ENCODE measurements around the gene HDAC9. TPM values are rescaled to one million over a fixed set of nuclear protein-coding genes. Genes with fewer than 3 reads are reported as not detected.

The HDAC9 gene
- total RNA-seq, 4 donors from 2014 or later, result 1.2 to 8.0 (median 1.6) TPM

DNA sequence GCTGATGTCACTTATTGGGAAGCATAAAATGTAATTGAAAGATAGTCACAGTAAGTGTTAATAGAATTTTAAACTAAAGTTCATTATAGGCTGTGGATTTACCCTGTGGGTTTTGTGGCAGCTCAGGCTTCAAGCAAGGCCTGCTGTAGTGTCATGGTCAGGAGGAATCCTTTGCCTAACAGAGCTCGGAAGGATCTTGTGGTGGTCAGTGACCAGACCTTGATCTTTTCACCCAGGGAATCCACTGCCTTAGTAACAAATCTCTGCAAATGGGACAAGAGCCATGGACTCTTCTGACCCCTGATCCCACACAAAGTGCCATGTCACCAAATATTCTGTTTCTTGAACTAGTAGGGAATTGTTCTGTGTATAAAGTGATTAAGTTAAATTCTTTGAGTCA lies 20.6 kb upstream of the HDAC9 start:
- DNase-seq, result no peak
- H3K27me3 ChIP-seq, result no peaks in the 10 kb centered on the region
- no peak for TF ChIP-seq POLR2A (IDR thresholded peaks at IDR 0.05)
- TF ChIP-seq, protein P1, sequence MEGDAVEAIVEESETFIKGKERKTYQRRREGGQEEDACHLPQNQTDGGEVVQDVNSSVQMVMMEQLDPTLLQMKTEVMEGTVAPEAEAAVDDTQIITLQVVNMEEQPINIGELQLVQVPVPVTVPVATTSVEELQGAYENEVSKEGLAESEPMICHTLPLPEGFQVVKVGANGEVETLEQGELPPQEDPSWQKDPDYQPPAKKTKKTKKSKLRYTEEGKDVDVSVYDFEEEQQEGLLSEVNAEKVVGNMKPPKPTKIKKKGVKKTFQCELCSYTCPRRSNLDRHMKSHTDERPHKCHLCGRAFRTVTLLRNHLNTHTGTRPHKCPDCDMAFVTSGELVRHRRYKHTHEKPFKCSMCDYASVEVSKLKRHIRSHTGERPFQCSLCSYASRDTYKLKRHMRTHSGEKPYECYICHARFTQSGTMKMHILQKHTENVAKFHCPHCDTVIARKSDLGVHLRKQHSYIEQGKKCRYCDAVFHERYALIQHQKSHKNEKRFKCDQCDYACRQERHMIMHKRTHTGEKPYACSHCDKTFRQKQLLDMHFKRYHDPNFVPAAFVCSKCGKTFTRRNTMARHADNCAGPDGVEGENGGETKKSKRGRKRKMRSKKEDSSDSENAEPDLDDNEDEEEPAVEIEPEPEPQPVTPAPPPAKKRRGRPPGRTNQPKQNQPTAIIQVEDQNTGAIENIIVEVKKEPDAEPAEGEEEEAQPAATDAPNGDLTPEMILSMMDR (IDR thresholded peaks at IDR 0.05), result no peak
- no peak overlapping the region for H3K4me3 ChIP-seq
- intact Hi-C loops (cut with DNase I), result no loop called here
- no peaks in the 10 kb centered on the region for H3K4me1 ChIP-seq
- 71 to 89% methylated on average over 1 of the region's 1 CpG for WGBS, 2 donors
- no peak overlapping the region for H3K27ac ChIP-seq
- H3K36me3 ChIP-seq, result no peaks in the 10 kb centered on the region
- H3K9me3 ChIP-seq, result no peaks in the 10 kb centered on the region

DNA sequence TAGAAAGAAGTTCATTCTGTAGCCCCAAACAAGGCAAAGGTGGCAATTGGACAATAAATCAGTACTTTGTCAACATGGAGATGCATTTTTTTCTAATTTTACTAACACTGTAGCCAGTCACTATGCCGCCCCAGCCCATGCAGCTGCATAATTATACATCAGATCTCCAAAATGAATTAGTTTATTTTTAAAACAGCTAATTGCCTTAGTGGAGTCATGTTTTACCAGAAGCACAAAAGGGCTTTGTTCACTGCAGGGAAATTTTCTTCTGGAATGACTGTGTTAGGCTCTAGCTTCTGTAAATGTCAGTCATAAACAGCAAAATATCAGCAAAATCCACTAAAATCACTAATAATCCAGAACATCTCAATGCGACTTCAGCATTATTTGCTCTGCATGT lies 20.1 kb upstream of the HDAC9 start:
- H3K9me3 ChIP-seq, result no peaks in the 10 kb centered on the region
- no peaks in the 10 kb centered on the region for H3K27me3 ChIP-seq
- DNase-seq, result no peak
- TF ChIP-seq POLR2A (IDR thresholded peaks at IDR 0.05), result no peak
- TF ChIP-seq, protein P1 (IDR thresholded peaks at IDR 0.05), result no peak
- 80 to 95% methylated on average over 2 of the region's 2 CpGs for WGBS, 2 donors
- intact Hi-C loops (cut with DNase I), result no loop called here
- no peaks in the 10 kb centered on the region for H3K36me3 ChIP-seq
- H3K27ac ChIP-seq, result no peak overlapping the region
- H3K4me1 ChIP-seq, result no peaks in the 10 kb centered on the region
- no peak overlapping the region for H3K4me3 ChIP-seq

DNA sequence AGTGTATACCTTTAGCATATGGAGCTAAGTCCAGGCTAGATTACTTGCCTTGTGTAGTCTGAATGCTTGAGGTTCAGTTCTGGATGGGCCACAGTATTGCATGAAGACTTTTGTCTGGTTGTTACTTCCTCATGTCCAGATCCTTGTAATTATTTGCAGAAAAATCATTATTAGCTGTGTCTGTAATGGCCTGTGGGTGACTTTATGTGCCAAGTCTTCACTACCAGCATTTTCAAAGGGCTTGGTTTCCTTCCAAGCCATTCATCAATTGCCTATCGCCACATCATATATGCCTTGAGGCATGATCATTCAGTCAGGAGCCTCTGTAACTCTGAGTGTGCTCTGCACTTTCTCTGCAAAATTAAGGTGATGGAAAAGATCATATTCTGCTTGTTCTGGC lies 13.8 kb upstream of the HDAC9 start:
- intact Hi-C loops (cut with DNase I), result no loop called here
- no peak overlapping the region for H3K4me3 ChIP-seq
- no peaks in the 10 kb centered on the region for H3K9me3 ChIP-seq
- no peaks in the 10 kb centered on the region for H3K36me3 ChIP-seq
- TF ChIP-seq, protein P1 (IDR thresholded peaks at IDR 0.05), result no peak
- TF ChIP-seq POLR2A (IDR thresholded peaks at IDR 0.05), result no peak
- no peak overlapping the region for H3K27ac ChIP-seq
- no peak for DNase-seq
- no peaks in the 10 kb centered on the region for H3K27me3 ChIP-seq
- no peaks in the 10 kb centered on the region for H3K4me1 ChIP-seq
- 86% methylated on average over 1 of the region's 1 CpG; no CpG with 5 or more reads in 1 of the 2 donors for WGBS, 2 donors

DNA sequence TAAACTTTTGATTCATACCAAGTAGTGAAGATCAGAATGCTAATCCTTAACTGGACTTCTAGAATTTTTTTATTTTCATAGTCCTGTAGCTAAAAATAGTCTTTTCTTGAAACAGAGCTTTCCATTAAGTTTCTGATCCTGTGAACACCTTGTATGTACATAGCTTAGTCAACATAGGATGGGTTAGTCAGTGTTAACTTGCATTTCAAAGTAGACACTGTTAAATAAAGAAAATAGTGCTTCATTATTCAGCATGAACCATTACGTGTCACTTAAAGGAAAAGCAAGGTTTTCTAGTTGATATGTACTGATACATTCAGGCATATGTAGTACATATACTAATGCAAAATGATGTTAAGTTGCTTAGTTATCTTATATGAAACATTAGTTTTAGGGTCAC lies 7.5 kb upstream of the HDAC9 start:
- intact Hi-C loops (cut with DNase I), result no loop called here
- H3K27me3 ChIP-seq, result no peaks in the 10 kb centered on the region
- no peaks in the 10 kb centered on the region for H3K36me3 ChIP-seq
- no peak overlapping the region for H3K27ac ChIP-seq
- DNase-seq, result no peak
- 64 to 65% methylated on average over 1 of the region's 1 CpG for WGBS, 2 donors
- TF ChIP-seq POLR2A (IDR thresholded peaks at IDR 0.05), result no peak
- TF ChIP-seq, protein P1 (IDR thresholded peaks at IDR 0.05), result no peak
- no peak overlapping the region for H3K4me3 ChIP-seq
- H3K9me3 ChIP-seq, result no peaks in the 10 kb centered on the region
- H3K4me1 ChIP-seq, result no peaks in the 10 kb centered on the region

DNA sequence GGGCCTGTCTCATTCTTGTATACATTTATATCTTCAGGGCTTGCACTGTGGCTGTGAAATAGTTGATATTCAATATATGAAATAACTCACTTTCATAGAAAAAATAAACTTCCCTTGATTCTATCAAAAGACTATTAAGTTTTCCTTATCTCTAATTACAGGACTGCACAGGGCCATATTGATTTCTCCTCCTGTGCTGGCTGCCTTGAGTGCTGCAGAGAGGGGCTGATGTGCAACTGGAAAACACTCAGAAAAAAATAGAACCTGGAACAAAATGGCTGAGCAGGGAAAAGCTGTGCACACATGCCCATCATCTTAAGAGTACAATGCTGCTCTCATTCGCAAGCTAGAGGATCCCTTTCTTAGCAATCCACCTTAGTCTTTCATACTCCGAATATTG lies 5.9 kb upstream of the HDAC9 start:
- peaks cover 0 to 2% (median 0%) of the 10 kb centered on the region in 3 donors for H3K4me1 ChIP-seq
- no peaks in the 10 kb centered on the region for H3K9me3 ChIP-seq
- intact Hi-C loops (cut with DNase I), result no loop called here
- no peak overlapping the region for H3K4me3 ChIP-seq
- H3K27me3 ChIP-seq, result peaks cover 0 to 7% (median 0%) of the 10 kb centered on the region in 4 donors
- H3K36me3 ChIP-seq, result no peaks in the 10 kb centered on the region
- H3K27ac ChIP-seq, result no peak overlapping the region
- DNase-seq, result no peak
- TF ChIP-seq, protein P1 (IDR thresholded peaks at IDR 0.05), result no peak
- no peak for TF ChIP-seq POLR2A (IDR thresholded peaks at IDR 0.05)
- 95 to 100% methylated on average over 2 of the region's 2 CpGs for WGBS, 2 donors
